ENCODE measurements around the gene NTSR1.

- TF ChIP-seq CTCF (IDR thresholded peaks at IDR 0.05; ENCODE audit: low read depth, low read length) = no peak
- no peak for TF ChIP-seq EZH2phosphoT487 (IDR thresholded peaks at IDR 0.05; ENCODE audit: low read depth)
Measured at GRCh38 chr20:62775206-62775605, 66.6 kb downstream of the NTSR1 start.

Measured in OCI-LY3 (cell line).